Progenitor cell of endocrine pancreas (in vitro differentiated cells): ENCODE results near the gene REXO1. TPM values are rescaled to one million over a fixed set of nuclear protein-coding genes. Genes with fewer than 3 reads are reported as not detected.
A peak's percentile ranks its signal among the peaks of the same experiment; 100 is the strongest.

Experiments used
- DNase-seq: peaks from one replicate; pipeline ENCODE4 v3.0.0; 2021; ENCODE audit warnings: low spot score; ENCODE audit not compliant: unreplicated experiment
- H3K27ac Mint-ChIP-seq: 2 replicates; pipeline ENCODE4 v1.8.0; 2021; ENCODE audit warnings: mild to moderate bottlenecking, moderate library complexity, mixed read lengths
- H3K27me3 Mint-ChIP-seq: 2 replicates; pipeline ENCODE4 v1.8.0; 2021; ENCODE audit warnings: mixed read lengths
- H3K36me3 Mint-ChIP-seq: 2 replicates; pipeline ENCODE4 v1.8.0; 2022; ENCODE audit warnings: mixed read lengths; ENCODE audit not compliant: insufficient read depth
- H3K4me1 Mint-ChIP-seq: 2 replicates; pipeline ENCODE4 v1.8.0; 2021; ENCODE audit warnings: low read depth, mixed read lengths
- H3K4me3 Mint-ChIP-seq: 2 replicates; pipeline ENCODE4 v1.8.0; 2021; ENCODE audit warnings: low read depth, mild to moderate bottlenecking, moderate library complexity, mixed read lengths
- H3K9me3 Mint-ChIP-seq: 2 replicates; pipeline ENCODE4 v1.8.0; 2021; ENCODE audit warnings: low read depth, mixed read lengths
- CTCF ChIP-seq: fragments of 200-600 bp; sonication (generic); IDR thresholded peaks from one replicate; pipeline ENCODE4 v1.5.0; 2021; ENCODE audit warnings: antibody characterized with exemption, mild to moderate bottlenecking; ENCODE audit not compliant: unreplicated experiment
- total RNA-seq: library from RNA; stranded (reverse); gene quantifications from 2 replicates; pipeline ENCODE4 v1.2.1, GENCODE V29; 2021

REXO1 gene
- total RNA-seq, 1 donor from 2014 or later: 42.8 TPM

- Mint-ChIP-seq H3K27me3 (no peaks in the 10 kb centered on the region), H3K4me1 (peaks cover 1% of the 10 kb centered on the region), H3K36me3 (peaks cover 1% of the 10 kb centered on the region), H3K27ac (no peak overlapping the region), H3K9me3 (no peaks in the 10 kb centered on the region), H3K4me3 (no peak overlapping the region)
- TF ChIP-seq CTCF: peak; percentile 75
- DNase-seq: peak; percentile 62
These were observed 5.2 kb upstream of the REXO1 start for GRCh38 chr19:1853295-1854038.

GRCh38 chr19:1852581-1853128, 4.4 kb upstream of the REXO1 start:
- Mint-ChIP-seq H3K27ac (no peak overlapping the region), H3K9me3 (no peaks in the 10 kb centered on the region), H3K4me1 (peaks cover 1% of the 10 kb centered on the region), H3K4me3 (no peak overlapping the region), H3K36me3 (peaks cover 1% of the 10 kb centered on the region), H3K27me3 (no peaks in the 10 kb centered on the region)
- TF ChIP-seq CTCF: no peak
- DNase-seq: no peak

- peaks cover 1% of the 10 kb centered on the region for H3K36me3 Mint-ChIP-seq
- no peak overlapping the region for H3K4me3 Mint-ChIP-seq
- TF ChIP-seq CTCF: no peak
- no peaks in the 10 kb centered on the region for H3K9me3 Mint-ChIP-seq
- DNase-seq: no peak
- peaks cover 7% of the 10 kb centered on the region for H3K4me1 Mint-ChIP-seq
- no peaks in the 10 kb centered on the region for H3K27me3 Mint-ChIP-seq
- no peak overlapping the region for H3K27ac Mint-ChIP-seq
These were observed 3.6 kb upstream of the REXO1 start for GRCh38 chr19:1851654-1852580.

GRCh38 chr19:1850809-1851653, 2.7 kb upstream of the REXO1 start:
- peaks cover 12% of the 10 kb centered on the region for H3K4me1 Mint-ChIP-seq
- no peak overlapping the region for H3K4me3 Mint-ChIP-seq
- no peaks in the 10 kb centered on the region for H3K9me3 Mint-ChIP-seq
- H3K27ac Mint-ChIP-seq: no peak overlapping the region
- no peaks in the 10 kb centered on the region for H3K27me3 Mint-ChIP-seq
- DNase-seq: no peak
- peak; percentile 14 for TF ChIP-seq CTCF
- H3K36me3 Mint-ChIP-seq: peaks cover 1% of the 10 kb centered on the region
